GM18858 (cell line): ENCODE data around the gene KIZ.
"Not testable (repeated sequence)": the region's sequence is repeated elsewhere in the genome, so short reads cannot be mapped to it uniquely, and the experiment has no call there.

Experiments used
- ATAC-seq: cut with Tn5 transposase; IDR thresholded peaks from one replicate; pipeline ENCODE4 v1.9.1; 2021; ENCODE audit not compliant: unreplicated experiment

KIZ gene

GRCh38 chr20:21225215-21225947, 99.5 kb downstream of the KIZ start:
- ATAC-seq, result no peak

- ATAC-seq, result peak; percentile 88
Measured at GRCh38 chr20:21228511-21228910, 102.6 kb downstream of the KIZ start.

GRCh38 chr20:21229163-21229562, 103.3 kb downstream of the KIZ start:
- no peak for ATAC-seq

- ATAC-seq, result no peak
Measured at GRCh38 chr20:21230220-21230619, 104.3 kb downstream of the KIZ start.

DNA sequence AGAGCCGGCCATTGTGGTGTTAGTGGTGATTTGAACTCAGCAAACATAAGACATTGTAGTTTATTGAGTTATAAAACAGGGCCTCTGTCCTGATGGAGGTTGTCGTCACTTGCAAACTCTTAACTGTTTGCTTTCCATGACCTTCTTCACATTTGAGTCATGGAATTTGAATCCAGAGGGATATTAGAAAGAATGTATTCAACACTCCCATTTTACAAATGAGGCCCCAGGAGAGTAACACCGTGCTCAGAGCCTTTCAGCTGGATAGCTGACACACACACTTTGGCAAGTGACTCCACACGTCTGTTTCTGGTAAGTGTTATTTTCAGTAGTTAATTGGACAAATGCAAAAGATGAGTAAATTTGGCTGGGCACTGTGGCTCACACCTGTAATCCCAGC, 104.8 kb downstream of the KIZ start:
- ATAC-seq, result no peak

GRCh38 chr20:21232546-21233280, 106.8 kb downstream of the KIZ start:
- ATAC-seq, result no peak

- no peak for ATAC-seq
Measured at GRCh38 chr20:21234324-21234723, 108.4 kb downstream of the KIZ start.

DNA sequence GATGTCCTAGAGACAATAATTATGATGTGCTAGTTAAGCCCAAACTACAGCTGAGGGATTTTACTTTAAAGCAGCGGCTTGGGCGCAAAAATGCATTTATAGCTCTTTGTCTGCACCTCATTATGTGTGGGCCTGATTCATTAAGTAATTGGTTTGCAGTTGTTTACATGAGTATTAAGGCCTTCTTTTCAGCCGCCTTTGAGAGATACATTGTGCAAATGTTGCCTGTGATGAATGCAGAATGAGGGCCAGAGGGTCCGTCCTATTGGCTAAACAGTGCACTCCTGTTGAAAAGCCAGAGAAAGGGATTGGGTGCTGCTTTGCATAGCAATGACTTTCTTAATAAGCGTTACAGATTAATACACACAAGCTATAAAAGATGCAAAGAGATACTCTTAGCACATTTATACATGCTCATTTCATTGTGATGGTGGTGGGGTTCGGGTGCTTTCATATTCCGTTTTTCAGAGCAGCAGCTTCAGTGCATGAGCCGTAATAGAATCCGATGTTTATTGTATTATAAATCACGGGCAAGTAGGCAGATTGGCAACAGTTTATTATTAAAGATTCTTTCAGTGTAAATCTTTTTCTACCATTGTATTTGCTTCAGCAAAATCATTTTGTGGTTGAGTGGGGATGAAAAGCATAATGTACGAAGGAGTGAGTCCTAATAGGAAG, 109.1 kb downstream of the KIZ start:
- no peak for ATAC-seq

DNA sequence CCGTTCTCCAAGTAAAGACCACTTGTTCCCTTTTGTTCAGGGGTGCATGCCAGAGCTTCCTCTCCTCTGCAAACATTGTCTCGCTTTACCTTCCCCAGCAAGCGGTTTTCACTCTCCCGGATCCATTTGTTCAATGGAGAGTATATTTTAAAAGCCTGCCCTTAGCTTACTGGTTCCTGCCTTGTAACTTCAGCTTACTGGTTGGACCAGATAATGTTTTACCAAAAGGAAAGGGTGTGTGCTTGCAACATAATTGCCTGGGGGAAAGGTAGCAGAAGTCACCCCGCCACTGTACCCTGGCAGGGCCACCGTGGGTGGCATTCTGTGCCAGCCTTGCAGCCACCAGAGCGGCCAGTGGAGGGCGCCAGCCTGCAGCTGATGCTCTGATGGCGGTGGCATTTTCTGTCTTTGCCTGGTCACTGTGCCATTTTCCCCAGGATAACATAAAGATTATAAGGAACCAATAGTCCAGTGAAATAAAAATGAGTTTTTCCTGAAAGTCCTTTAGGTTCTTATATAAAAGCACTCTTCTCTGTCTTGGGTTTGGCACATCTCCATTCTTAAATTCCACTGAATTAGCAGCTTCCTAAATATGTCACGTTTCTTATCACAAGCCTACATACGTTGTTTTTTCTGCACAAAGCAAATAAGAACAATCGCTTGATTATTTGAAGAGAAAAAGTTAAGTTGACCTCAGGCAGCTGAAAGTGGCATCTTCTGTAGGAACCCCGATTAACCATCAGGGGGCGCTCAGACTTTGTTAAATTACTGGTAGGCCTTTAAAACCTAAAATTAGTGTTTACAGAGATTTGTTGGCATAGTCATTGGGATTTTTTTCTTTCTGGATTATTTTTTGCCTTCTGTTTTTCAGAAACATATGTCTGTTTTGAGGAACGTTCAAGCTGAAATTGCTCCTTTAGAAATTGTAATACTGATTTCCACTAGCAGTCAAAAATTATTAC, 109.9 kb downstream of the KIZ start:
- ATAC-seq, result no peak

GRCh38 chr20:21237956-21238799, 112.3 kb downstream of the KIZ start:
- ATAC-seq, result no peak

DNA sequence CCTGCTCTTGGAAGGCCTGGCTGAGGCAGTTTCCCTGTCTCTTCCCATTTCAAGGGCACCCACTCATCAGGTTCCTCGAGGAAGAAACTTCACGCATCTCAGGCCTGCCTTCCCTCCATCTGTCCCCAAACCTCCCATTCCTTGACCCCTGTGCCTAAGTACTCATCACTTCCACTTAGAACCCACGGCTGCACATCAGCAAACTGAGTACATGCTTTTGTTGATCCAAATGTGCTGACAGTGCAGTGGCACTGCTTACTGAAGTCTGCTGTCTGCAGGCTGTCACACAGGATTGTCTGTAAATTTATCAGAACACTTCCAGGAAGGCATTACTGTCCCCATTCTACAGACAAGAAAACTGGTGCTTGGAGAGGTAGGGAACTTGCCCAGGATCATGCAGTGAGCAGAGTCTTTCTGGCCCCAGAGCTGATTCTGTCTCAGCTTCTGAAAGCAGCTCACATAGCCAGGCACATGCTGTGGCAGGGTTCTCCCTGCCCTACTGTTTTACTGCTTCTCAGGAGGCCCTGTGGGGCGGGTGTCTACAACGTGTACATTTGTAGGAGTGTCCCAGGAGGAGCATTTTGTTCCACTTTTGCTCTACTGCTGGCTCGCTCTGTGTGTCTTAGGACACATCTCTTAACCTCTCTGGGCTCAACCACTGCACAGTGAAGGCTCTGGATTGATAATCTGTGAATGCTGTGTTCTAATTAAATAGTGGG, 113.1 kb downstream of the KIZ start:
- ATAC-seq, result no peak

DNA sequence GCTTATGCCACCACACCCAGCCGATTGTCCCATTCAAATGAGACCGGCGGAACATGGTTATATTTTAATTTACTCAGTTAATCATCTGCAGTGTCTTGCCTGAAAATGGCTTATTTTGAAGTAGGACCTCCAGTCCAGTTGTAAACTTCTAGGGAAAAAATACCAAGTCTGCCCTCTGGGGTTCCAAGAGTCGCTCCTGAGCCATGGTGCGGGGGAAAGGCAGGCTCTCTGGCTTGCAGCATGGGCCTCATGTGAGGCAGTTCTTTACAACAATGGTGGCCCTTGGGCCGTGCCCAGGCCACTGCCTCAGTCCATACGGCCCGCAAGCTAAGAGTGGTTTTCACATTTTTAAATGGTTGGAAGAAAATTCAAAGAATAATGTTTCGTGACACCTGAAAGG, 114.5 kb downstream of the KIZ start:
- no peak for ATAC-seq

DNA sequence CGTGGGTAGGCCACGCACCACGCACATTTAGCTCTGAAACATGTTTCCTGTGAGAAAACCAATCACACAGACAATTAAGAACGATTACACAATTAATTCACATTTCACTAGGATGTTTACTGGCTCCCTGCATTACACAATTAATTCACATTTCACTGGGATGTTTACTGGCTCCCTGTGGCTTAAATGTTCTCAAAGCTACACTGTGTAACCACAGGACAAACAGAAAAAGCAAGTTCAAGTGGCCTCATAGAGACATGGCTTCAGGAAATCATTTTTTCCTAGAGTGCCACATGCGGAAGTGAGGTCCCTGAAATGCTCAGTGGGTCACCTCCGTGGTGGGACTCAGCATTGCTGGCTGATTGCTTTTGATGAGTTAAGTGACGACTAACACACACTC, 115.5 kb downstream of the KIZ start:
- no peak for ATAC-seq

- ATAC-seq, result no peak
Measured at GRCh38 chr20:21243811-21244210, 117.9 kb downstream of the KIZ start.

DNA sequence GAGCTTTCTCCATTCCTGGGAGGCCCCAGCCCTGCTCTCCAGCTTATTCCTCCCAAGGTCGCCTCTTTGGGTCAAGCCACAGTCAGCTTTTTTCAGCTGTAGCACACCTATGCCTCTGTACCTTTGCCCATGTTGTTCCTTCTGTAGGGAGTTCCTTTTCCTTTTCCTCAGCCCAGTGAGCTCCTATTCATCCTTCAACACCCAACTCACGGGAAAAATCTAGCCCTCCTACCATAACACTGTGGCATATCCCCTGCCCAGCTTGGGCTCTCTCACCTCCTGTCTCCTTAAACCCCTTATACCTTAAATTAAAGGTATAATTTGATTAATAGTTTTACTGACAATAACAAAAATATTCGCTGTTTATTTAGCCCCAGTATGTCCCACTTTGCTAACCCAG, 118.9 kb downstream of the KIZ start:
- ATAC-seq, result no peak

GRCh38 chr20:21246161-21246560, 120.3 kb downstream of the KIZ start:
- ATAC-seq, result no peak

- ATAC-seq, result not testable (repeated sequence)
Measured at GRCh38 chr20:21247603-21248095, 121.8 kb downstream of the KIZ start.

- no peak for ATAC-seq
Measured at GRCh38 chr20:21251278-21251677, 125.4 kb downstream of the KIZ start.

DNA sequence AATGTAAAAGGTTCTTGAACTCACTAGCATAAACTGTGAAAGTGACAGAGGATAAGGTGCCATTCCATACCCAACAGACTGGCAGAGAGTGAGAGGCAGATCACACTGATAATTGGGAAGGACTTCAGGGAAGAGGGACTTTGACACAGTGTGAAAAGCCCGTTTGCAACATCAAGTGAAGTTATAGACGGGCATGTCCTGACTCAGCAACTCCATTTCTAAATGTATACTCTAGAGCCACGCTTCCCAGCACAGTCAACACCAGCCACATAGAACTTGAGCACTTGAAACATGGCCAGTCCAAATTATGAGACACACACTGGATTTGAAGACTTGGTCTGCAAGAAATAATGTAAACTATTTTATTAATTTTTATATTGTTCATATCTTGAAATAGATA, 131.3 kb downstream of the KIZ start:
- no peak for ATAC-seq
